H9 (cell line): ENCODE results near the gene THOC7. TPM values are rescaled to one million over a fixed set of nuclear protein-coding genes. Genes with fewer than 3 reads are reported as not detected.

Experiments
- DNase-seq: peaks from one replicate; pipeline ENCODE4 v3.0.0-alpha.2; 2017
- H2AFZ ChIP-seq: one replicate; pipeline ENCODE4 v1.6.1; 2013; ENCODE audit warnings: mild to moderate bottlenecking, low read length, control low read depth, moderate library complexity
- H2AK5ac ChIP-seq: 2 replicates; pipeline ENCODE4 v1.6.1; 2013; ENCODE audit warnings: low read length, control low read depth, mixed read lengths; ENCODE audit not compliant: insufficient read length
- H2BK120ac ChIP-seq: one replicate; pipeline ENCODE4 v1.6.1; 2013; ENCODE audit warnings: low read depth, mild to moderate bottlenecking, low read length, control low read depth, inconsistent platforms; ENCODE audit not compliant: poor library complexity, severe bottlenecking
- H2BK12ac ChIP-seq: 2 replicates; pipeline ENCODE4 v1.6.1; 2013; ENCODE audit warnings: low read length, control low read depth, mixed read lengths, low read depth; ENCODE audit not compliant: insufficient read length
- H2BK15ac ChIP-seq: 2 replicates; pipeline ENCODE4 v1.6.1; 2013; ENCODE audit warnings: low read depth, low read length, control low read depth
- H2BK20ac ChIP-seq: one replicate; pipeline ENCODE4 v1.6.1; 2013; ENCODE audit warnings: low read depth, mild to moderate bottlenecking, low read length, control low read depth, inconsistent platforms; ENCODE audit not compliant: poor library complexity, severe bottlenecking
- H2BK5ac ChIP-seq: 2 replicates; pipeline ENCODE4 v1.6.1; 2013; ENCODE audit warnings: low read length, control low read depth, mixed read lengths; ENCODE audit not compliant: insufficient read length
- H3K14ac ChIP-seq: 2 replicates; pipeline ENCODE4 v1.6.1; 2013; ENCODE audit warnings: low read length, control low read depth; ENCODE audit not compliant: insufficient read depth
- H3K18ac ChIP-seq: 2 replicates; pipeline ENCODE4 v1.6.1; 2013; ENCODE audit warnings: low read depth, mild to moderate bottlenecking, mixed read lengths, low read length, control low read depth; ENCODE audit not compliant: insufficient read length
- H3K23ac ChIP-seq: 2 replicates; pipeline ENCODE4 v1.6.1; 2013; ENCODE audit warnings: low read length, control low read depth, mixed read lengths, low read depth; ENCODE audit not compliant: insufficient read length
- H3K23me2 ChIP-seq: 2 replicates; pipeline ENCODE4 v1.6.1; 2013; ENCODE audit warnings: low read depth, mild to moderate bottlenecking, mixed read lengths, low read length, control low read depth; ENCODE audit not compliant: insufficient read length, poor library complexity, severe bottlenecking
- H3K27ac ChIP-seq: 2 replicates; pipeline ENCODE4 v1.5.1; 2013; ENCODE audit warnings: low read length, control low read depth, mixed read lengths, low read depth; ENCODE audit not compliant: insufficient read length
- H3K27me3 ChIP-seq: 2 replicates; pipeline ENCODE4 v1.6.1; 2013; ENCODE audit warnings: low read length, control low read depth, inconsistent platforms; ENCODE audit not compliant: insufficient read depth
- H3K4ac ChIP-seq: 2 replicates; pipeline ENCODE4 v1.6.1; 2013; ENCODE audit warnings: low read depth, mild to moderate bottlenecking, control low read depth, inconsistent platforms, low read length, moderate library complexity
- H3K4me1 ChIP-seq: 2 replicates; pipeline ENCODE4 v1.6.1; 2013; ENCODE audit warnings: low read length, control low read depth, inconsistent platforms; ENCODE audit not compliant: insufficient read depth
- H3K4me2 ChIP-seq: 2 replicates; pipeline ENCODE4 v1.6.1; 2013; ENCODE audit warnings: low read length, control low read depth, mixed read lengths; ENCODE audit not compliant: insufficient read length, insufficient read depth
- H3K56ac ChIP-seq: 2 replicates; pipeline ENCODE4 v1.6.1; 2013; ENCODE audit warnings: low read depth, mild to moderate bottlenecking, mixed read lengths, low read length, control low read depth; ENCODE audit not compliant: insufficient read length
- H3K79me1 ChIP-seq: 2 replicates; pipeline ENCODE4 v1.6.1; 2013; ENCODE audit warnings: low read depth, mild to moderate bottlenecking, moderate library complexity, low read length, control low read depth, inconsistent platforms; ENCODE audit not compliant: insufficient read depth, poor library complexity, severe bottlenecking
- H3K79me2 ChIP-seq: 2 replicates; pipeline ENCODE4 v1.6.1; 2013; ENCODE audit warnings: low read length, control low read depth, inconsistent platforms; ENCODE audit not compliant: insufficient read depth
- H3K9ac ChIP-seq: 2 replicates; pipeline ENCODE4 v1.6.1; 2013; ENCODE audit warnings: low read length, control low read depth, mixed read lengths; ENCODE audit not compliant: insufficient read length; ENCODE audit errors: extremely low read depth
- H3K9me3 ChIP-seq: one replicate; pipeline ENCODE4 v1.6.1; 2013; ENCODE audit warnings: low read depth, low read length, inconsistent platforms; ENCODE audit not compliant: control insufficient read depth
- H3T11ph ChIP-seq: one replicate; pipeline ENCODE4 v1.6.1; 2013; ENCODE audit warnings: mild to moderate bottlenecking, low read length, control low read depth, inconsistent platforms
- H4K20me1 ChIP-seq: one replicate; pipeline ENCODE4 v1.6.1; 2013; ENCODE audit not compliant: control insufficient read depth, insufficient read length, insufficient read depth
- H4K5ac ChIP-seq: 2 replicates; pipeline ENCODE4 v1.6.1; 2013; ENCODE audit warnings: low read depth, mild to moderate bottlenecking, mixed read lengths, low read length, control low read depth; ENCODE audit not compliant: insufficient read length
- H4K8ac ChIP-seq: replicated peaks from 2 replicates; pipeline ENCODE4 v1.6.1; 2013; ENCODE audit warnings: low read length, control low read depth, mixed read lengths, low read depth; ENCODE audit not compliant: insufficient read length
- H4K91ac ChIP-seq: 2 replicates; pipeline ENCODE4 v1.6.1; 2013; ENCODE audit warnings: low read depth, mild to moderate bottlenecking, moderate library complexity, mixed read lengths, low read length, control low read depth; ENCODE audit not compliant: insufficient read length
- H3K27ac Mint-ChIP-seq, 3 experiments: 2 replicates in 2 of 3; 3 replicates in 1 of 3; pipeline ENCODE4 v1.8.0; 2020 to 2021; ENCODE audit warnings: mixed read lengths in 3 of 3, mild to moderate bottlenecking in 1 of 3, moderate library complexity in 1 of 3
- H3K27me3 Mint-ChIP-seq: 2 replicates; pipeline ENCODE4 v1.8.0; 2021; ENCODE audit warnings: low read depth, mild to moderate bottlenecking, moderate library complexity, mixed read lengths
- H3K36me3 Mint-ChIP-seq, 3 experiments: 2 replicates in 2 of 3; 3 replicates in 1 of 3; pipeline ENCODE4 v1.8.0; 2020 to 2021; ENCODE audit warnings: low read depth in 3 of 3, mixed read lengths in 3 of 3; ENCODE audit not compliant: insufficient read depth in 1 of 3
- H3K4me1 Mint-ChIP-seq, 2 experiments: 2 replicates each; pipeline ENCODE4 v1.8.0; 2020; ENCODE audit warnings: mixed read lengths in 2 of 2
- H3K4me3 Mint-ChIP-seq, 2 experiments: 2 replicates in 1 of 2; 3 replicates in 1 of 2; pipeline ENCODE4 v1.8.0; 2020 to 2021; ENCODE audit warnings: mild to moderate bottlenecking in 2 of 2, mixed read lengths in 2 of 2, moderate library complexity in 1 of 2
- H3K9me3 Mint-ChIP-seq, 2 experiments: 2 replicates in 1 of 2; 3 replicates in 1 of 2; pipeline ENCODE4 v1.8.0; 2020; ENCODE audit warnings: mild to moderate bottlenecking in 2 of 2, mixed read lengths in 2 of 2, moderate library complexity in 1 of 2
- CTCF ChIP-seq: fragments of 200-600 bp; sonication (generic); conservative IDR thresholded peaks from 3 replicates; pipeline ENCODE4 v1.8.0; 2021; ENCODE audit warnings: antibody characterized with exemption, mild to moderate bottlenecking
- WGBS: extraction: QIAGEN DNeasy Blood & Tissue Kit; methylation state at CpG from one replicate; pipeline ENCODE4 v1.1.7; 2013; ENCODE audit warnings: missing lambda C conversion rate, low lambda C conversion rate, mixed read lengths; ENCODE audit not compliant: insufficient read length; ENCODE audit errors: extremely low coverage; 5-methylcytosine and 5-hydroxymethylcytosine counted together
- total RNA-seq: library from RNA; stranded (reverse); gene quantifications from 2 replicates; pipeline ENCODE4 v1.2.1, GENCODE V29; 2021

The THOC7 gene
- total RNA-seq, 1 experiment from 2014 or later: 63.3 TPM

- no CpG with 5 or more reads among the region's 4 CpGs for WGBS
- H3K18ac ChIP-seq: no peak overlapping the region
- H3K79me1 ChIP-seq: no peaks in the 10 kb centered on the region
- no peak for TF ChIP-seq CTCF
- peaks cover 49 to 50% of the 10 kb centered on the region in 2 experiments for H3K4me1 Mint-ChIP-seq
- H3K79me2 ChIP-seq: peaks cover 2% of the 10 kb centered on the region; the same call in 1 of the 2 replicates
- H2BK20ac ChIP-seq: no peak overlapping the region
- no peak overlapping the region for H4K5ac ChIP-seq
- H2AK5ac ChIP-seq: no peak overlapping the region
- no peaks in the 10 kb centered on the region for H3K9me3 ChIP-seq
- H3K14ac ChIP-seq: no peak overlapping the region
- H2BK12ac ChIP-seq: no peak overlapping the region
- no peak overlapping the region for H2BK5ac ChIP-seq
- no peaks in the 10 kb centered on the region for H4K20me1 ChIP-seq
- H2BK120ac ChIP-seq: no peak overlapping the region
- H3K23ac ChIP-seq: no peak overlapping the region
- no peaks in the 10 kb centered on the region for H3K9me3 Mint-ChIP-seq
- no peaks in the 10 kb centered on the region for H3K27me3 Mint-ChIP-seq
- peaks cover 6% of the 10 kb centered on the region; the same call in 1 of the 2 replicates for H3K4me1 ChIP-seq
- H3K23me2 ChIP-seq: no peaks in the 10 kb centered on the region
- no peak overlapping the region for H3K56ac ChIP-seq
- no peak for DNase-seq
- H4K91ac ChIP-seq: no peak overlapping the region
- H3K4ac ChIP-seq: no peak overlapping the region
- no peaks in the 10 kb centered on the region for H3K27me3 ChIP-seq
- no peak overlapping the region for H3T11ph ChIP-seq
- no peak overlapping the region for H3K4me2 ChIP-seq
- no peak overlapping the region for H3K4me3 Mint-ChIP-seq
- H4K8ac ChIP-seq: no peak overlapping the region
- H2BK15ac ChIP-seq: no peak overlapping the region
- H3K9ac ChIP-seq: no peak overlapping the region
- no peaks in the 10 kb centered on the region; a peak in 2 of 7 replicates for H3K36me3 Mint-ChIP-seq
- no peak overlapping the region for H3K27ac ChIP-seq
- no peak overlapping the region for H3K27ac Mint-ChIP-seq
- H2AFZ ChIP-seq: no peak overlapping the region
Measured at GRCh38 chr3:63853106-63853505, 10.5 kb downstream of the THOC7 start.
